Measurements from ENCODE around the gene CEBPG.

CEBPG gene

GRCh38 chr19:33350538-33351309 lies 22.8 kb upstream of the CEBPG start:
- no peak for DNase-seq (ENCODE audit: low spot score)

GRCh38 chr19:33355535-33355934 lies 18.0 kb upstream of the CEBPG start:
- DNase-seq (ENCODE audit: low spot score), result no peak

- no peak for DNase-seq (ENCODE audit: low spot score)
Observed at GRCh38 chr19:33357556-33357955, 16.0 kb upstream of the CEBPG start.

GRCh38 chr19:33358408-33358807 lies 15.1 kb upstream of the CEBPG start:
- DNase-seq (ENCODE audit: low spot score), result no peak

- DNase-seq (ENCODE audit: low spot score), result no peak
Observed at GRCh38 chr19:33359581-33359980, 13.9 kb upstream of the CEBPG start.

- no peak for DNase-seq (ENCODE audit: low spot score)
Observed at GRCh38 chr19:33362508-33363228, 10.8 kb upstream of the CEBPG start.

GRCh38 chr19:33363476-33363875 lies 10.0 kb upstream of the CEBPG start:
- DNase-seq (ENCODE audit: low spot score), result no peak

- DNase-seq (ENCODE audit: low spot score), result no peak
Observed at GRCh38 chr19:33365691-33366090, 7.8 kb upstream of the CEBPG start.

- DNase-seq (ENCODE audit: low spot score), result no peak
Observed at GRCh38 chr19:33366127-33366526, 7.4 kb upstream of the CEBPG start.

- DNase-seq (ENCODE audit: low spot score), result no peak
Observed at GRCh38 chr19:33366897-33367296, 6.6 kb upstream of the CEBPG start.

- no peak for DNase-seq (ENCODE audit: low spot score)
Observed at GRCh38 chr19:33368074-33368864, 5.2 kb upstream of the CEBPG start.

- DNase-seq (ENCODE audit: low spot score), result no peak
Observed at GRCh38 chr19:33370783-33371182, 2.7 kb upstream of the CEBPG start.

- DNase-seq (ENCODE audit: low spot score), result no peak
Observed at GRCh38 chr19:33374236-33374714, 766 bp downstream of the CEBPG start.

- no peak for DNase-seq (ENCODE audit: low spot score)
Observed at GRCh38 chr19:33375156-33375836, 1.8 kb downstream of the CEBPG start.

- no peak for DNase-seq (ENCODE audit: low spot score)
Observed at GRCh38 chr19:33375837-33376159, 2.3 kb downstream of the CEBPG start.

- DNase-seq (ENCODE audit: low spot score), result no peak
Observed at GRCh38 chr19:33376423-33376822, 2.9 kb downstream of the CEBPG start.

GRCh38 chr19:33376941-33377557 lies 3.5 kb downstream of the CEBPG start:
- no peak for DNase-seq (ENCODE audit: low spot score)

- DNase-seq (ENCODE audit: low spot score), result no peak
Observed at GRCh38 chr19:33377586-33378475, 4.3 kb downstream of the CEBPG start.

GRCh38 chr19:33379151-33379829 lies 5.8 kb downstream of the CEBPG start:
- no peak for DNase-seq (ENCODE audit: low spot score)

- no peak for DNase-seq (ENCODE audit: low spot score)
Observed at GRCh38 chr19:33381101-33381500, 7.6 kb downstream of the CEBPG start.
